ENCODE measurements around the gene GPR150. TPM values are rescaled to one million over a fixed set of nuclear protein-coding genes. Genes with fewer than 3 reads are reported as not detected.

Gene GPR150
- total and polyA plus RNA-seq, 2 experiments from 2014 or later: 1.0 TPM; not detected in 1

DNA sequence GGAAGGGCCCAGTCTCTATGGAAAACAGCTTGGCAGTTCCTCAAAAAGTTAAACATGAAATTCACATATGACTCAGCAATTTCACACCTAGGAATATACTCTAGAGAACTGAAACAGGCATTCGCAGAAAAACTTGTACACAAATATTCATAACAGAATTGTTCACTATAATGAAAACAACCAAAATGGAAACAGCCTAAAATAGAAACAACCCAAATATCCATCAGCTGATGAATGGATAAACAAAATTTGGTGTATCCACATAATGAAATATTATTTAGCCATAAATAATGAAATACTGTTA is 4.8 kb upstream of the GPR150 start:
- Histone ChIP-seq H3K27ac (no peak overlapping the region), H4K20me1 (ENCODE audit: insufficient read depth, poor library complexity, severe bottlenecking) (no peaks in the 10 kb centered on the region), H3K36me3 (replicated peaks; ENCODE audit: insufficient read depth, low read depth) (no peaks in the 10 kb centered on the region), H3K79me2 (no peaks in the 10 kb centered on the region), H3K27me3 (peaks cover 23% of the 10 kb centered on the region), H2AFZ (no peak overlapping the region), H3K9me2 (replicated peaks; ENCODE audit: insufficient read depth) (no peaks in the 10 kb centered on the region), H3K4me1 (ENCODE audit: insufficient read depth) (peaks cover 5% of the 10 kb centered on the region), H3K4me3 (no peak overlapping the region), H3K4me2 (no peak overlapping the region), H3K9me3 (ENCODE audit: low read depth) (no peaks in the 10 kb centered on the region)
- TF ChIP-seq, protein P1, sequence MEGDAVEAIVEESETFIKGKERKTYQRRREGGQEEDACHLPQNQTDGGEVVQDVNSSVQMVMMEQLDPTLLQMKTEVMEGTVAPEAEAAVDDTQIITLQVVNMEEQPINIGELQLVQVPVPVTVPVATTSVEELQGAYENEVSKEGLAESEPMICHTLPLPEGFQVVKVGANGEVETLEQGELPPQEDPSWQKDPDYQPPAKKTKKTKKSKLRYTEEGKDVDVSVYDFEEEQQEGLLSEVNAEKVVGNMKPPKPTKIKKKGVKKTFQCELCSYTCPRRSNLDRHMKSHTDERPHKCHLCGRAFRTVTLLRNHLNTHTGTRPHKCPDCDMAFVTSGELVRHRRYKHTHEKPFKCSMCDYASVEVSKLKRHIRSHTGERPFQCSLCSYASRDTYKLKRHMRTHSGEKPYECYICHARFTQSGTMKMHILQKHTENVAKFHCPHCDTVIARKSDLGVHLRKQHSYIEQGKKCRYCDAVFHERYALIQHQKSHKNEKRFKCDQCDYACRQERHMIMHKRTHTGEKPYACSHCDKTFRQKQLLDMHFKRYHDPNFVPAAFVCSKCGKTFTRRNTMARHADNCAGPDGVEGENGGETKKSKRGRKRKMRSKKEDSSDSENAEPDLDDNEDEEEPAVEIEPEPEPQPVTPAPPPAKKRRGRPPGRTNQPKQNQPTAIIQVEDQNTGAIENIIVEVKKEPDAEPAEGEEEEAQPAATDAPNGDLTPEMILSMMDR (IDR thresholded peaks at IDR 0.05; ENCODE audit: poor library complexity): no peak
- TF ChIP-seq EZH2 (IDR thresholded peaks at IDR 0.05; ENCODE audit: borderline replicate concordance) (no peak), EZH2phosphoT487 (IDR thresholded peaks at IDR 0.05; ENCODE audit: low read depth, severe bottlenecking, unreplicated experiment) (no peak)
- no peak for DNase-seq (ENCODE audit: low spot score)
- 97% methylated on average over 1 of the region's 1 CpG for WGBS (ENCODE audit: low lambda C conversion rate, missing lambda C conversion rate)

DNA sequence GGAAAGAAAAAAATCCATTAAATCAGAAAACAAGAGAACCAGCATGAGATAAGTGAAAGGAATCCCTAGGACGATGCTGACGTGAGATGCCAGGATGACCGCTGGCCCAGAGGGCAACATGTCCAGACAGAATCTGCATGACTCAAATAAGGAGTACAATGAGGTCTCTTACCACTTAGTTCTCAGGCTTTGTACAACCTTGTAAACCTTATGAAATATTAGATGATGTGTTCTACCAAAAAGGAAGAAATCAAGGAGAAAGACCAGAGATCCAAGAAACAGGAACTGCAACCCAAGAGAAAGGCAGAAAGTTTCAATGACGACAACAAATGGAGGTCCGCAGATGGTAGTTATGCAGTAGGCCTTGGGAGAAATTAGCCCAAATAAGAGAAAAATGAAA is 2.8 kb upstream of the GPR150 start:
- Histone ChIP-seq H3K4me2 (no peak overlapping the region), H3K4me3 (no peak overlapping the region), H4K20me1 (ENCODE audit: insufficient read depth, poor library complexity, severe bottlenecking) (no peaks in the 10 kb centered on the region), H3K36me3 (replicated peaks; ENCODE audit: insufficient read depth, low read depth) (no peaks in the 10 kb centered on the region), H3K9me2 (replicated peaks; ENCODE audit: insufficient read depth) (no peaks in the 10 kb centered on the region), H3K79me2 (no peaks in the 10 kb centered on the region), H3K27me3 (peaks cover 34% of the 10 kb centered on the region), H3K27ac (no peak overlapping the region), H3K4me1 (ENCODE audit: insufficient read depth) (peaks cover 18% of the 10 kb centered on the region), H3K9me3 (ENCODE audit: low read depth) (no peaks in the 10 kb centered on the region), H2AFZ (no peak overlapping the region)
- TF ChIP-seq, protein P1 (IDR thresholded peaks at IDR 0.05; ENCODE audit: poor library complexity): no peak
- TF ChIP-seq EZH2phosphoT487 (IDR thresholded peaks at IDR 0.05; ENCODE audit: low read depth, severe bottlenecking, unreplicated experiment) (no peak), EZH2 (IDR thresholded peaks at IDR 0.05; ENCODE audit: borderline replicate concordance) (no peak)
- no peak for DNase-seq (ENCODE audit: low spot score)
- WGBS (ENCODE audit: low lambda C conversion rate, missing lambda C conversion rate): 92% methylated on average over 5 of the region's 5 CpGs

DNA sequence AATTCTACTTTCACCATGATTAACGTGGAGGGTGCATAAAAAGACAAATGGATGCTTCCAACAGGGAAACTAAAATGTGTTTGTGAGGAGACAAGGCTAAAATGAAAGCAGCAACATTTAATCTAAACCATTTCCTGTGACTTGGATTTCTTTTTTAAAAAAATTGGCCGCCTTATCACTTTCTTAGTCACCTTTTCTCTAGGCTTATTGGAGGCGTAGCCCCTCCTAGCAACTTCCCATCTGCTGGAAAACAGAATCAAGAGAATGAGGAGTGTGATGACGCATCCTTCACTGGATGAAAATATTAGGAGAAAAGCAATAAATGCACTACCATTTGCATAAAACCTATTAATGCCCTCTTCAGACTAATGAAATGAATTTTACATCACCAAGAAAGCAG is 791 bp upstream of the GPR150 start:
- no peak overlapping the region for H2AFZ ChIP-seq
- no peak for DNase-seq (ENCODE audit: low spot score)
- H3K27me3 ChIP-seq: peaks cover 45% of the 10 kb centered on the region
- TF ChIP-seq EZH2 (IDR thresholded peaks at IDR 0.05; ENCODE audit: borderline replicate concordance) (no peak), EZH2phosphoT487 (IDR thresholded peaks at IDR 0.05; ENCODE audit: low read depth, severe bottlenecking, unreplicated experiment) (no peak)
- TF ChIP-seq, protein P1 (IDR thresholded peaks at IDR 0.05; ENCODE audit: poor library complexity): no peak
- H3K36me3 ChIP-seq (replicated peaks; ENCODE audit: insufficient read depth, low read depth): no peaks in the 10 kb centered on the region
- H3K4me2 ChIP-seq: peak overlapping the region; percentile 99
- peaks cover 18% of the 10 kb centered on the region for H3K4me1 ChIP-seq (ENCODE audit: insufficient read depth)
- no peak overlapping the region for H3K4me3 ChIP-seq
- no peaks in the 10 kb centered on the region for H3K79me2 ChIP-seq
- no peaks in the 10 kb centered on the region for H3K9me2 ChIP-seq (replicated peaks; ENCODE audit: insufficient read depth)
- WGBS (ENCODE audit: low lambda C conversion rate, missing lambda C conversion rate): 91% methylated on average over 4 of the region's 4 CpGs
- no peaks in the 10 kb centered on the region for H4K20me1 ChIP-seq (ENCODE audit: insufficient read depth, poor library complexity, severe bottlenecking)
- no peaks in the 10 kb centered on the region for H3K9me3 ChIP-seq (ENCODE audit: low read depth)
- H3K27ac ChIP-seq: no peak overlapping the region

DNA sequence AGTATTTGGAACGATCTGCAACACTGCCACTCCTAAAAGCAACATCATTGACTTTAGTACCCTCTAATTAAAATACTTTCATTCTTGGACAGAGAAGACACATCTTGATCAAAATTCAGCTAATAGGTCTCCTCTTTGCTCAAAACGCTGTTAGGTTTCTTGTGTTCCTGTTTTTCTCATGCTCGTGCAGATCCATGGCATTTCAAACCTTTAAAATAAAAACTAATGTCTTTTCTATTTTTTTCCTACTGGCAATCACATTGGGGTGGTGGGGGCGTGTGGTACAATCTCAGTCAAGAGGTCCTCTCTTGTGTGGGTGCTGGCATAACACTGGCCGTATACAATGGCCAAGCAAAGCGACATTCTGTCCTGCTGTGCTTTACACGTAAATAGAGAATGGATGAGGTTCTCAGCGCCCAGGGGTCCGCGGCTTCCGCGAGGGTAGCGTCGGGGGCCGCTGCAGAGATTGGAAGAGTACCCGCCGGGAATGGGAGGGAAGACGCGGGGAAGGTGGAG is 315 bp upstream of the GPR150 start:
- 15% methylated on average over 19 of the region's 19 CpGs for WGBS (ENCODE audit: low lambda C conversion rate, missing lambda C conversion rate)
- H3K27me3 ChIP-seq: peaks cover 45% of the 10 kb centered on the region
- H3K4me2 ChIP-seq: peak overlapping the region; percentile 99
- no peak overlapping the region for H3K27ac ChIP-seq
- H3K4me1 ChIP-seq (ENCODE audit: insufficient read depth): peaks cover 18% of the 10 kb centered on the region
- H3K36me3 ChIP-seq (replicated peaks; ENCODE audit: insufficient read depth, low read depth): no peaks in the 10 kb centered on the region
- no peaks in the 10 kb centered on the region for H3K9me3 ChIP-seq (ENCODE audit: low read depth)
- DNase-seq (ENCODE audit: low spot score): no peak
- peak overlapping the region; percentile 92 for H2AFZ ChIP-seq
- no peaks in the 10 kb centered on the region for H3K9me2 ChIP-seq (replicated peaks; ENCODE audit: insufficient read depth)
- peak overlapping the region; percentile 65 for H3K4me3 ChIP-seq
- TF ChIP-seq, protein P1 (IDR thresholded peaks at IDR 0.05; ENCODE audit: poor library complexity): no peak
- TF ChIP-seq EZH2 (IDR thresholded peaks at IDR 0.05; ENCODE audit: borderline replicate concordance): peak; percentile 89
- no peak for TF ChIP-seq EZH2phosphoT487 (IDR thresholded peaks at IDR 0.05; ENCODE audit: low read depth, severe bottlenecking, unreplicated experiment)
- no peaks in the 10 kb centered on the region for H4K20me1 ChIP-seq (ENCODE audit: insufficient read depth, poor library complexity, severe bottlenecking)
- no peaks in the 10 kb centered on the region for H3K79me2 ChIP-seq

All from hepatocyte (in vitro differentiated cells).